ENCODE measurements around the gene DCLK1.

Gene DCLK1

DNA sequence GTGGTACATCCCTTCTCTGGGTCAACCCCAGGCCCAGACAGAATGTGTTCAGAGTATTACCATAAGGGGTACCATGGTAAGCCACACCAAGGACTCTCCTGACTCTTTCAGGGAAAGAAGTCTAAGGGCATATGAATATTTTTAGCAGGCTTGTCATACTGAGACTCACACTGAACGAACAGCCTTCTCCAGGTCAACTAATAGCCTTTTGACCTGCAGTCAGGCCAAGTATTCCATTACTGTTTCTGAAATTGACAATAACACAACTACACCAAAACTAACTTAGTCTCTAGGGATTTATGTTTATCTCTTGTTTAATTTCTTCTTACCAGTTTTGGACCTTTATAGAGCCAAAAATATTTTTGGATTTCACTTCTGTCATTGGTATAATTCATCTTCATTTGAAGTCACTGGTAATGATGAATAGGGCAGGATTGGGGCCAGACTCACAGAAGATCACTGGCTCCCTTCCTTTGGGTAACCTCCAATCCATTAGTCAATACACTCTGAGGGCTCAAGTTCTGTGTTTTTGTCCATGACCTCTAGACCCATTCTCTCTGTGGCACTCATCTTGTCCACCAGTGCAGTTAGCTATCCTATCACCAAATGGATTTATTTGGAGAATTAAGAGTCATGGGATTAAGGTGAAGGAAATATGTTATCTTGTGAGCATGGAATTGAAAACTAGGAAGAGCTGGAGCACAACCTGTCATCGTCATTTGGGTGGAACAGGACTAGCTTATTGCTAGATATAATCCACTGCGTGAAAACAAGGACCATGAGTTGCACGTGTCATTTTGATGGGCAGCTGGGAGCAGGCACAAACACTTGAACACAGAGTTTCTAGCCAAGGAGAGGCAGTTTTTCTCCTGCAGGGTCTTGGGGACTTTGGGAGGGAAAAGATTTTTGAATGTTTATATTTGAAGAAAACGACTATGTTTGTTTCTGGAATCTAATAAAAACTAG lies 313.3 kb downstream of the DCLK1 start:
- DNase-seq = no peak

DNA sequence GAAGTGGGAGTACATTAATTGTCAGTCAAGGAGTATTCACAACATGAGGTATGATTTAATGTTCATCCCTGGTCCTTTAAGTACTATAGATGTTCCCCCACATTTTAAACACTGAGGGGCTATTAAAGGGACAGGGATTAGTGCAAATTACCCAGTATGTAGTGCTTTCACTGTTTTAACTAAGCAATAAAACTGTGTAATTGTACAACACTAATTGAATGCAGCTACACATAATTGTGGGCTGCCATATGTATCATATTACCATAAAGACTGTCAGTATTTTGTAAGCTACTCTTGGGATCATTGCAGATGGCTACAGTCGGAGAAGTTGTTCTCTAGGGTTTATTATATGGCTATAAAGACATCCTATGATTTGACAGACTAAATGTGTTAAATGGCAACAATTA lies 316.6 kb downstream of the DCLK1 start:
- DNase-seq = no peak

DNA sequence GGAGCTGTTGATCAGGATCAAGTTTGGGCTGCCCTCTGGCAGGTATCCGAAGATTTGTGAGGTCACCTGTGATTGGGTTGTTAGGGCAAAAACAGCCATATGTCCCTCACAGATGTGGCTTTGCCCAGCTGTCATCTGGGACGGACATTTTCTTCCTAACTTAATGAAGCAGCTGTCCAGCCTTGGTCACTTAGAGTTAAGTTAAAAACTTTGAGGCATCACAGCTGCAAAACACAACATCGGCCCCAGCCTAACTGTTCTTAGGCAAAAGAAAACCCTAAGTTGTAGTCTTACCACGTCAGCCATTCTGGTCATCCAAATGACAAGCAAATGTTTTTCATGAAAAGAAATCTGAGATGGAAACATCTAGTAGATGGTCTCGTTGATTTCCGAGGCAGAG lies 318.4 kb downstream of the DCLK1 start:
- no peak for DNase-seq

DNA sequence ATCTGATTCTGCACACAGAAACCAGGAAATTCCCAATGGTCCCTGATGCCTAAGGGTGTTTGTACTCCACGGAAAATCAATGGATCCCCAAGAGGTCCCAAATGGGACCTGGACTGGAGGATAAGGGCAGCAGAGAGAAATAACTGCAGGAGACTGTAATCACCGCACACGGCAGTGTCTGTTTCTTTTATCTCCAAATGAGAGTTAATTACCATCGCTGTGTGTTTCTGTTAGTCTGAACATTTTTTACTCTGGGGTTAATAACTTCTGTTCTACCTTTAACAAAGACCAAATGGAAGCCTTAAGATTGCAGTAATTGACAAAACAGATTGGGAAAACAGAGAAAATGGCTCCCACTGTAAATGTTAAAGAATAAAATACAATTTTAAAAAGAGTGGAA lies 320.9 kb downstream of the DCLK1 start:
- DNase-seq = no peak

DNA sequence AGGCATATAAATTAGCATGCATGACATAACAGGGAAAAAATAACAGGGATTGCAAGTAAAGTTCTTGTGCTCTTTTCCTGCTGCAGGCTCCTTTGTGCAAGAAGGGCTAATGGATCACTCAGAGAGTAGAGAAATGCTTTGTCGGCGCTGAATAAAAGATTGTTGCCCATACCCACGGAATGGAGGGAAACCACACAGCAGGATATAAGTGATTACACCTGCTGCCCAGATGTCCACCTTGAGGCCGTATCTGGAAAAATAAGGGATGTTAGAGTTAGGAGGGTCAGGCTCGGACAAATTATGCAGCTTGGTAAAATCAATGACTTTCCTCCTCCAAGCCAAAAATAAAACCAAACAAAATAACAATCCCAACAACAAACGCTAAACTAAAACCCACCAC lies 322.3 kb downstream of the DCLK1 start:
- DNase-seq = no peak

DNA sequence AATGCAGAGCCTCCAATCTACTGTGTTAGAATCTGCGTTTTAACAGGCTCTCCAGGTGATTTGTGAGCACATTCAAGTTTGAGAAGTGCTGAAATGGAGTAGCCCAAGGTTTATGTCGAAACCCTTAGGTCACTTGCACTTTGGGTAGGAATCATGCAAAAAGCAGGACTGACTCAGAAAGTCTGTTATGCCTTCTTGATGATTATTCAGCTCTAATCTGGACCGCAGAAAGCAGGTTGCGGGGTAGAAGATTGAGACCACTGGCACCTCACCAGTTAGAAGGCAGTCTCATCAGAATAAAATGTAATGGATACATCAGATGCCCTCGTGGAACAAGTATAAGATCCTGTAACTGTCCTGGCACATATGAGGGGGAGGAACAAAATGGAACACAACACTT lies 326.3 kb downstream of the DCLK1 start:
- DNase-seq = no peak

DNA sequence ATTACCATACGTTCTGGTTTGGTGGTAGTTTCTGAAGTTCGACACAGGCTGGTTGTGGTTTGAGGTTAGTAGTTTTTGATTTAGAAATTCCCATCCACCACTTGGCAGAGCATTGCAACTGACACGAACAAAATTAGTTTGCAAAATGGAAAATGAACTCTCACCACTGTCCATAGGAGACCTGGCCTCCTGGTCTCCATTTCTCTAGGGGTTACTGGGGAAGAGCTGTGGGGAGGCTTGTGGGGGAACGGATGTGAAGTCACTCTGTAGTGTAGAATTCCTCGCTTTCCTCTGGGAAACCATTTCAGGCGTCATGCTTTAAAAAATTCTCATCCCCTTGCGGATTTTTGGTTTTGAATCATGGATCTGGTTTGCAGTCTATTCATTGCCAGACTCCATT lies 333.2 kb downstream of the DCLK1 start:
- DNase-seq = no peak

DNA sequence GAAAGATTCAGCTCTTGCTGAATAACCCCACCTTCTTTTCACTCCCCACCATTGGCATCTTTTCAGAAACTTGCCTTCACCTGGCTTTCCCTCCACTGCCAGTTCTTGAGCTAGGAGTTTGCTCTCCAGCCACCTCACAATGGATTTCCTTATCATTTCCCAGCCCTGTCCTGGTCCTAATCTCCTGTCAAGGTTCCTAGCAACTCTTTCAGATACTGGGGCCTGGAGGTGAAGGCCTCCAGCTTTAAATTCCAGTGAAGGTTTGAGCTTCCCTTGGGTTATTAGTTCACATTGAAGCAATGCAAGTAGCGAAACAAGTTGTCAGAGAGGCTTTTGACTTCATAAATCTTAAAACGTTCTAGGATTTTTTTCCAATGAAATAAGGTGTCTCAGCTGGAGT lies 333.9 kb downstream of the DCLK1 start:
- DNase-seq = no peak

DNA sequence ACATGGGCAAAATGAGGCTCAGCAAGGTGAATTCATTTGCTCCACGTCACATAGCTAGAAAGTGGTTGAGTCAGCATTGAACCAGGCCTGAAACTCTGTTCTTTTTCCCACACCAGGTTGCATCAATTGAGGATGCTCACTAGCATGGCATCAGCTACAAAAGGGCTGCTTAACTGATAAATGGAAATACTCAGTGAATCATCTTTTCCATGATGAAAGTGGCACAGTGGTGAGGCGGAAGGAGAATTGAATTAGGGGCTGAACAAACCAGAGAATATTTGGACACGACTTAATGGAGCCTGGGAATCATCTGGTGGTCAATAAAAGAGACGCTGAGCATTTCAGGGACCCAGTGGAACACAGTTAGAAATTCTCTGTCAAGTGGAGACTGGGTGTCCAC lies 334.6 kb downstream of the DCLK1 start:
- no peak for DNase-seq

DNA sequence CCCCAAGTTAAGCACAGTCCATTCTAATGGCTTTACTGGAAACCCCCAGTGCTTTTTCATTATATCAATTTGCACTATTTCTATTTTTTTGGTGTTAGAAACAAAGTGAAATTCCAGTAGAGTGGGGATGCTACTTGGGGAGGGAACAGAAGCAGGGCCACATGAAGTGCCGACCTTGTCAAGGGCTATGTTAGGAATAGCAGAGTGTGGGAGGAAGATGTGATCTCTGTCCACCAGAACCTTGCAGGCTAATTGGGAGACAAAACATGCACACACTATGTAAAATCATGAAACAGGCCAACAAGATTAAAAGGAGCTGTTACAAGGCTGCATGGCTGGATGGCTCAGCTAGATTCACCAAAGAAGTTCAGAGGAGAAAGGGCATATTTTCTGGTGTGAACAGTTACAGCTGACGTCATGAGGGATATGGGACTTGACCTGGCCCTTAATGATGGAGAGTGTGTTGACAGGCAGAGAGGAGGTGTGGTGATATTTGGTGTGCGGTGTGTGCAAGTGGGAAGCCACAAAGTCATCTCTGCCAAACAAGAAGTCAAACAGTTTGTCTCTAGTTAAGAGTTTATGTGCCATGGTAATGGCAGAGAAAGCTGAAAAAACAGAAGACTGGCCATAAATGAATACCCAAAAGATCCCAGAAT lies 336.3 kb downstream of the DCLK1 start:
- no peak for DNase-seq

DNA sequence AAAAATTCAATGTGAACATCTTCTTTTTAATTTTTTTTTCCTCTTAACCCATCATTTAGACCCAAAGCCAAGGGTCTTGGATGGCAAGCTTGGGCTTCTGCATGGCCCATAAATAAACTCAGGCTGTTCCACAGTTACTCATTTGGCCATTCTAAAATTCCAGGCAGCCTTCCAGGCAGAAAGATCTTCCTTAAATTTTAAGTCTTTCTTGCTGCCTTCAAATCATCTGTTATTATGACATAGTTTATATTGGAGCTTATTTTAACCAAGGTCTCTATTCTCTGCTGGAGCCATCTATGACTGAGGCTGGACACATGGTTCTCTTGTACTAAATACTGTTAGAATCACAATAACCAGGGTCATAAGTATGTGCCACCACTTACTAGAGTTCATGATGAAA lies 337.4 kb downstream of the DCLK1 start:
- no peak for DNase-seq

DNA sequence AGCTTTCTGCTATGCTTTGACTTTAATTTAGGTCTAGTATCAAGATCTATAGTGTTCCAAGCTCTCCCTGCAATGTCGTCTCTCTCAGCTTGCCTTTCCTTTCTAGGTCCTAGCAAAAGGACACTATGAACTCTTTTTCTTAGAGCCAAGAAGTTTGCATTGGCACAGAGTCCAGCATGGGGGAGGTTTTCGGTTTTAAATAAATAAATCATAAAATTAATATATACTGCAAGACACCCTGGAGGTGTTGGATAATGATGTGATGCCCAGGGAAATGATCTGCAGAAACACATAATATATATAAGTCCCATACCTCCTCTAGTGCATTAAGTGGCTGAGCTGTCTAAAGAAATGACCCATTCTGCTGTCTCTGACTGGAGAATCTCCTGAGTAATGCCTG lies 338.3 kb downstream of the DCLK1 start:
- no peak for DNase-seq

DNA sequence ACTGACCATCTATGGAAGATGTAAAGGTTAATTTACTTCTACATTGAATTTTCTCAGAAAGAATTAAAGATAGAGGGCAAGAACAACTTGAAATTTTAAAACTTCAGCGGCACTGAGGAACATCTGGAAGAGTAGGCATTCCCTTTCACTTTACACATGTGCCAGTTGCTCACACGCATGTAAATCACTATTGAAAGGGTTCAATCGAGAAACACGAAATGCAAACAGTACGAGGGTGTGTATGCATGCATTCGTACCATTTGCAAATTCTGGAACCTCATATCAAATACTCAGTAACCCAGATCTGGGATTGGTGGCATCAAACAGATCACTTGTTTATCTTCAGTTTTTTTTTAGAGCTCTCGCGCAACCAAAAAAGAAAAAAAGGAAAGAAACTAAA lies 339.2 kb downstream of the DCLK1 start:
- no peak for DNase-seq

DNA sequence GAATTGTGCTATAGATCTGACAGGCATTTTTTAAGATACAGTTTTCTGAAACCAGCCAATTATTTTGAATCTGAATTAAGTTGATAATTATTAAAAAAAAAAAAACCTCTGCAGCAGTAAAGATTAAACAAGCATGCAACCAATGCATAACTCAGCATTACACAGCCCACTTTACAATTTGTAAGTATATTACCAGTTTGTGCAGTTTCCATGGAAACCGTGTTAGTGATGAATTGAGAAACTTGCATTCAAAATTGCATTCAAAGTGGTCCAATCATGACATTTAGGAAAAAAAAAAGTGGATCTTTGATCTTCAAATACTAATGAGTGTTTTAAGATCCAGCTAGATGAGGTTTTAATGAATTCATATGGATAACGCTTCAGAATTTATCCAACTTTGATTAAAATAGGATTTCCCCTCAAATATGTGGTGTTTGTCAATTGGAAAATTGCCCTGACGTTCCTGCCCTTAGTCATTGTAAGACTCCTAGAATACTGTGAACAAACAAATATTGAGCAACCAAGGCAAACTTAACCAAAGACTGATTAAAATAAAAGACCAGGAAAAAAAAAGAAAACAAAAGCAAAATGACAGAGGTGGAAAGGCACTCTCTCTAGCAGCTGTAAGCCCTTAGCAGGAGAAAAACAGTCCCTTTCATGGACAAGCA lies 339.9 kb downstream of the DCLK1 start:
- DNase-seq = no peak

DNA sequence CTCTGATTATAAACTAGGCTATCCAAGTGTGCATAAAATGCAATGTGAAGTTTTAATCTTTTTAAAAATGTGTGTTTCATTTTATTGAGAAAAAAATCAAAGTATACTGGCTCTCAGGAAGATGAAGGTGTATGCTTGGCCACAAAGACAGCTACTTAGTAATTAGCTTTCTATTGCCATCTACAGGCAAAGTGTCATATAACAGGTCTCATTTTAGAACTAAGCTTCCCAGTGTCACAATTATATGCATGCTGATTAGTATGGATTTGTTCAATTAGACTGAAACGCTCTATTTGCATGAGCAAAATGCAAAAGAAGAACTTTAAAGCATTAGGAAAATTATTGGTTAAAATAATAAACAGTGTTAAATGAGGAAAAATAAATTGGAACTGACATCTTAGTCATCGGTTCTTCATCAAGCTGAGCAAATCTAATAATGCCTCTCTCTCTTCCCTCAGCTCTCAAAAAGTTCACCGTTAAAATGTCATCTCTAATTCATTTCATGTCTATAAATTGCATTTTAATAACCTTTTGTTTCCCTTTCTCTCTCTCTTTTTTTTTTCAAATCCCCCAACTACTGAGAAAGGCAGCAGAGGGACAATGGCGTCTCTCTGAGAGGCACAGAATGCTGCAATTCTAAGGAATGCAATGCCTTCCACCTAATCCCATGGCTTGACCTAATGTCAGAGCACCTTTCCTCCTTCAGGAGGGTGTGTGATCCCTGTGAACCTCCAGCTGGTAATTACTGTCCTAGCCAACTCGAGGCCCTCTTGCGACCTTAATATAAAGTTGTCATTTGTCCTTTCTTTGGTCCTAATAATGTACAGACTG lies 341.6 kb downstream of the DCLK1 start:
- DNase-seq = peak; percentile 37

DNA sequence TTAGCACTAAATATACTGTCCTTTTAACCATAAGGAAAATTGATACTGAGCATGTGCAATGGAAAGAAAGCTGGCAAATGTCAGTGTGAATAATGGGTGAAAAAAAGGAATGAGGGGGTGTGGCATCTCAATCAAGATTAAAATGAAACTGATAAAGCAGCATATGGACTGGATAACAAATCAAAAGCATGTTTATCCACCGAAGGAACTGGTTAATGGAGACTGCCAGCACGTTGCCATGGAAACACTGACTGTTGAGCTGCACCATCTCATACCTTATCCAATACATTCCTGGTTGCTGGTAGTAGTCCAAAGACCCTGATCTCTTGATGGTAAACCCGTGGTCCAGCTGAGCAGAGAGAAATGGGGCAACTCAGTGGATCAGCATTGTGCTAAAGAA lies 343.2 kb downstream of the DCLK1 start:
- no peak for DNase-seq

DNA sequence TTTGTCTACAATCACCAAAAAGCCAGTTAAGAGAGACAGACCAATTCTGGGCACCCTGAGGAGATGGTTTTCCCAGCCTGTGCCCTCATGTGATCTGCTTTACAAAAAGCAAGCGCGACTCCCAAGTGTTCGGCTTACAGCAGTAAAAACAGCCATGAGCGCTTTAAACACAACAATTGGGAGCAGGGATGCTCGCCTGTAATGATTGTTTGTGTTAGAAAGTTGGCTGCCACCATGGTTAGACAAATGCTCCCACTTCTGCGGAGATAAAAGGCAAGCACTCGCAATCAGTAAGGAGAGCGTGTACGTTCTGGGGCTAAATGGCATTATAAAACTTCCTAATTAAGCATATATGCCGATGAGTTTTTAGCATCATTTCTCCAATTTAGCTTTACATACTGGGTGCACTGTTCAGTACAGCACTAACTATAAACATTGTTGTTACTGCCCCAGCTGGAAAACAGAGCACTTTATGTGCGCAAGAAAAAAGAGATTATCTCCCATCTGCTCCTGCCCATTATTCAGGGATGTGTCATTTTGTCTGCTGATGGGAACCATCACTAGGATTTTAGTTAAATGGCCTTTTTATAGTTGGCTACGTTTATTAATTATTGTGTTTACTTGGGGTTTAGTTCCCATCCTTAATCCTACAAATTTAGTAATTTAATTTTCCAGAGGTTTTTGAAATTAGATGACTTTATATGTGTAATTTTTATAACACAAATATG lies 345.4 kb downstream of the DCLK1 start:
- DNase-seq = no peak

DNA sequence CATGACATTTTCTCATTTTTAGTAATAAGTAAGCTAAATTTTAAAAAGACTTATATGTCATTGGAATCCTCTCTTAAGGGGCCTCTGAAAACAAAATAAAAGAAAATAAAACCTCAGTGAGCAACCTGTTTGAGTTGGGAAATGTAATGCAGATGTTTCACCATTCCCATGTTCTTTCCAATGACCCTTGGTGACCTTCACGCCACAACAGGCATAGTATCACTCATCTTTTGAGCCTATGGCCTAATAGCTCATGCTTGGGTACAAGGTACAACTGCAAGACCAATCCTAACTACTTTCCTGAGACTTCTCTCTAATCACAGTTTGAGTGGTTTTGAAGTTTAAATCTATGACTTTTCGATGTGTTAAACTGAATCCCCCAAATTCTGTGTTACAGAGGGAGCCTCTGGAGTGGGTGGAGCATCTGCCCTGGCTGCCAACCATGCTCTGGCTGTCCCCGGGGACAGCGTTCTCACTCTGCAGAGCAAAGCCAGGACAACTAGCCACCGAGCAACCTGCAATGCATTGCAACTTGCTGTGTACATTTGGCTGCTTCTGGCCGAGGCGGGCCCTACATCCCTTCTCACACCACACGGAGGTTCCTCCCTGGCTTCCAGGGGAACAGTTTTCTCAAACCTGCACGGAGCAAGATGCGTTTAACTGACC lies 346.8 kb downstream of the DCLK1 start:
- no peak for DNase-seq

DNA sequence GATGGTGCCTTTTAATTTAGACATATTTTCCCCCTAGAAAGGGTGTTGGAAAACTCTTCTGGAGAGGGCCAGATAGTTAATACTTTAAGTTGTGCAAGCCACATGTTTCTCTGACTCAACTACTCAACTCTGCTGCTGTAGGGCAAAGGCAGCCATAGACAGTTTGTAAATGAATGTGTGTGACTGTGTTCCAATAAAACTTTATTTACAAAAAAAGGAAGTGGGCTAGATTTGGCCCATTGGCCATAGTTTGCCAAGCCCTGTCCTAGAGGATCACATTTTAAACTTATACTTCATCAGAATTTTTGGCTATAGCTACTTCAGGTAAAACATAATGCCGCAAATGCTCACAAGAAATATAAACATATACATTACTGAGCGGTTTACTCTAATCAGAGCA lies 348.4 kb downstream of the DCLK1 start:
- no peak for DNase-seq

DNA sequence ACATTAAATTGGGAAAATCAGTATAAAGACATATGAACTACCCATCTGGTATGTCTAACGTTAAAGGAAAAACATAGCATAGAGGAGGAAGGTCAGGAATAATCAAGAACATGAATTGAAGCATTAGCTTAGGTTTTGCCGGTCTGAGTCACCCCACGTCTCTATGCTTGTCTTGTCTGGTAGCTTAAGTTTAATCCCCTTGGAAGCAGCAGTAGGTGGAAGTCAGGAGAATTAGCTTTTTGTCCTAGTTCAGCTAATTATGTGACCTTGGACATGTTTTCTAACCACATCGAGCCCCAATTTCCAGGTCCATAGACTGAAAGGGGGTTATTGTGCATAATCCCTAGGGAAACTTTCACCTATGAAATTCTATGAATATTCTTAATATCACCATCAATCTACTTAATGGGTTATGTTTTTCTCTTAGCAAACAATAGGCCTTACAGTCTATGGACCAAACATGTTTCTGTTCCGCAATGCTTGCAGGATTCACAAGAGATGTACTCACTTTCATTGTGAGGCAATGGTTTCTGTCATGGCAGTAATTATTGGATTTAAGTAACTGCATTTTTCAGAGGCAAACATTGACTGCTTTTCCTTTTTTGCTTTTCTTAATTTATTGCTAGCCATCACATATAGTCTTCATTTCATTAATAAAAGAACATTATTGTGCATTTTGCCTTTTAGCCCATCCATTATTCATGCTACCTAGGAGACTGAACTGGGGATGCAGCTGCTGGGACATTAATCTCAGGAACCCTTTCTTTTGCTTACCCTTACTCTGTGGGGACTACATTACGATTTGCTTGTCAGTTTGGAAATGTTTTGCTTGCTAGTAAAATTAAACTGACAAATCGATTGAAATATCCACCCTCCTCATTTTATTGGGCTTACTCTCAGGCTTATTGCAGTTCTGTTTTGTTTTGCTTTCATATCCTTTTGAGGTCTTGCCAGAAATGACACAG lies 349.9 kb downstream of the DCLK1 start:
- DNase-seq = no peak
